OCI-LY3 (cell line): Measurements from ENCODE around the gene TMEM140.

Experiments
- H2AFZ ChIP-seq: fragments of 200-600, 300-600 bp; shearing (Covaris generic); 2 replicates; pipeline ENCODE4 v1.6.0; 2014; ENCODE audit warnings: antibody characterized with exemption, low read depth, low read length
- H3K27ac ChIP-seq: fragments of 200-600, 300-600 bp; sonication (generic); 2 replicates; pipeline ENCODE4 v1.5.1; 2014; ENCODE audit warnings: mild to moderate bottlenecking, low read length, moderate library complexity, mixed read lengths
- H3K27me3 ChIP-seq: fragments of 200-600, 300-600 bp; sonication (generic); 2 replicates; pipeline ENCODE4 v1.6.1; 2014; ENCODE audit warnings: low read depth, low read length, mixed read lengths
- H3K36me3 ChIP-seq: fragments of 200-600, 300-600 bp; sonication (generic); replicated peaks from 2 replicates; pipeline ENCODE3; 2014; ENCODE audit warnings: low read depth, low read length, mixed read lengths
- H3K4me1 ChIP-seq: fragments of 300-600, 200-600 bp; sonication (generic); 2 replicates; pipeline ENCODE4 v1.6.1; 2014; ENCODE audit warnings: low read length, mixed read lengths
- H3K4me2 ChIP-seq: fragments of 200-600, 300-600 bp; sonication (generic); 2 replicates; pipeline ENCODE4 v1.6.1; 2014; ENCODE audit warnings: low read length, mixed read lengths
- H3K4me3 ChIP-seq: fragments of 300-600, 200-600 bp; sonication (generic); 2 replicates; pipeline ENCODE4 v1.5.1; 2014; ENCODE audit warnings: antibody characterized with exemption, mild to moderate bottlenecking, low read length, moderate library complexity
- H3K79me2 ChIP-seq: fragments of 300-600, 200-600 bp; shearing (Covaris generic); 2 replicates; pipeline ENCODE4 v1.6.1; 2014; ENCODE audit warnings: mild to moderate bottlenecking, low read length, mixed read lengths
- H3K9ac ChIP-seq: fragments of 300-600, 200-600 bp; shearing (Covaris generic); 2 replicates; pipeline ENCODE4 v1.6.0; 2014; ENCODE audit warnings: mild to moderate bottlenecking, low read length, moderate library complexity
- H3K9me3 ChIP-seq: fragments of 200-600, 300-600 bp; shearing (Covaris generic); 2 replicates; pipeline ENCODE4 v1.6.1; 2014; ENCODE audit warnings: low read length, mixed read lengths; ENCODE audit not compliant: insufficient read depth
- H4K20me1 ChIP-seq: fragments of 200-600, 300-600 bp; sonication (generic); 2 replicates; pipeline ENCODE4 v1.6.1; 2016; ENCODE audit warnings: low read length, mixed read lengths; ENCODE audit not compliant: insufficient read depth
- CTCF ChIP-seq: fragments of 200-600, 300-600 bp; sonication (generic); IDR thresholded peaks from 2 replicates; pipeline ENCODE4 v1.5.1; 2014; ENCODE audit warnings: antibody characterized with exemption, low read length, low read depth
- EZH2phosphoT487 ChIP-seq: fragments of 200-600 bp; shearing (Covaris generic); IDR thresholded peaks from 2 replicates; pipeline ENCODE4 v1.6.1; 2018; ENCODE audit warnings: antibody characterized with exemption, mixed run types, low read depth

The TMEM140 gene

GRCh38 chr7:135186841-135187253 lies 39.0 kb downstream of the TMEM140 start:
- Histone ChIP-seq H3K9ac (peak overlapping the region; percentile 12; the same call in 1 of the 2 replicates), H2AFZ (no peak overlapping the region), H3K36me3 (peaks cover 52% of the 10 kb centered on the region), H3K4me3 (peak overlapping the region; percentile 61), H3K9me3 (no peaks in the 10 kb centered on the region), H3K79me2 (no peaks in the 10 kb centered on the region), H3K4me2 (peak overlapping the region; percentile 90), H3K27ac (peak overlapping the region; percentile 27; the same call in 1 of the 2 replicates), H4K20me1 (no peaks in the 10 kb centered on the region), H3K27me3 (peaks cover 18% of the 10 kb centered on the region), H3K4me1 (peaks cover 59% of the 10 kb centered on the region)
- TF ChIP-seq EZH2phosphoT487, result no peak
- TF ChIP-seq CTCF, result peak; percentile 25

- Histone ChIP-seq H3K4me1 (peaks cover 59% of the 10 kb centered on the region), H3K4me2 (peak overlapping the region; percentile 90), H3K27me3 (peaks cover 18% of the 10 kb centered on the region), H3K36me3 (peaks cover 58% of the 10 kb centered on the region), H4K20me1 (no peaks in the 10 kb centered on the region), H3K9me3 (no peaks in the 10 kb centered on the region), H2AFZ (no peak overlapping the region), H3K4me3 (peak overlapping the region; percentile 17), H3K9ac (no peak overlapping the region), H3K79me2 (no peaks in the 10 kb centered on the region), H3K27ac (no peak overlapping the region)
- TF ChIP-seq EZH2phosphoT487 (no peak), CTCF (no peak)
These were observed 40.6 kb downstream of the TMEM140 start for GRCh38 chr7:135188298-135188984.

GRCh38 chr7:135189221-135189662 lies 41.4 kb downstream of the TMEM140 start:
- Histone ChIP-seq H3K4me3 (peak overlapping the region; percentile 17), H3K4me1 (peaks cover 59% of the 10 kb centered on the region), H2AFZ (no peak overlapping the region), H3K27me3 (peaks cover 18% of the 10 kb centered on the region), H3K9ac (no peak overlapping the region), H3K36me3 (peaks cover 54% of the 10 kb centered on the region), H3K79me2 (no peaks in the 10 kb centered on the region), H4K20me1 (no peaks in the 10 kb centered on the region), H3K9me3 (no peaks in the 10 kb centered on the region), H3K27ac (no peak overlapping the region), H3K4me2 (peak overlapping the region; percentile 90)
- no peak for TF ChIP-seq EZH2phosphoT487
- no peak for TF ChIP-seq CTCF

GRCh38 chr7:135189961-135190360 lies 42.1 kb downstream of the TMEM140 start:
- H3K4me2 ChIP-seq, result no peak overlapping the region
- H3K79me2 ChIP-seq, result no peaks in the 10 kb centered on the region
- H3K9ac ChIP-seq, result no peak overlapping the region
- H4K20me1 ChIP-seq, result no peaks in the 10 kb centered on the region
- H2AFZ ChIP-seq, result no peak overlapping the region
- peaks cover 18% of the 10 kb centered on the region for H3K27me3 ChIP-seq
- H3K9me3 ChIP-seq, result no peaks in the 10 kb centered on the region
- H3K27ac ChIP-seq, result no peak overlapping the region
- peaks cover 49% of the 10 kb centered on the region for H3K36me3 ChIP-seq
- no peak overlapping the region for H3K4me3 ChIP-seq
- peaks cover 59% of the 10 kb centered on the region for H3K4me1 ChIP-seq
- TF ChIP-seq CTCF (no peak), EZH2phosphoT487 (no peak)
